HG02885 (cell line): ENCODE measurements around the gene PRKCZ.
A peak's percentile ranks its signal among the peaks of the same experiment; 100 is the strongest.

Experiments used
- ATAC-seq: cut with Tn5 transposase; IDR thresholded peaks from one replicate; pipeline ENCODE4 v1.9.1; 2021; ENCODE audit warnings: mild to moderate bottlenecking; ENCODE audit not compliant: unreplicated experiment, poor library complexity

PRKCZ gene

DNA sequence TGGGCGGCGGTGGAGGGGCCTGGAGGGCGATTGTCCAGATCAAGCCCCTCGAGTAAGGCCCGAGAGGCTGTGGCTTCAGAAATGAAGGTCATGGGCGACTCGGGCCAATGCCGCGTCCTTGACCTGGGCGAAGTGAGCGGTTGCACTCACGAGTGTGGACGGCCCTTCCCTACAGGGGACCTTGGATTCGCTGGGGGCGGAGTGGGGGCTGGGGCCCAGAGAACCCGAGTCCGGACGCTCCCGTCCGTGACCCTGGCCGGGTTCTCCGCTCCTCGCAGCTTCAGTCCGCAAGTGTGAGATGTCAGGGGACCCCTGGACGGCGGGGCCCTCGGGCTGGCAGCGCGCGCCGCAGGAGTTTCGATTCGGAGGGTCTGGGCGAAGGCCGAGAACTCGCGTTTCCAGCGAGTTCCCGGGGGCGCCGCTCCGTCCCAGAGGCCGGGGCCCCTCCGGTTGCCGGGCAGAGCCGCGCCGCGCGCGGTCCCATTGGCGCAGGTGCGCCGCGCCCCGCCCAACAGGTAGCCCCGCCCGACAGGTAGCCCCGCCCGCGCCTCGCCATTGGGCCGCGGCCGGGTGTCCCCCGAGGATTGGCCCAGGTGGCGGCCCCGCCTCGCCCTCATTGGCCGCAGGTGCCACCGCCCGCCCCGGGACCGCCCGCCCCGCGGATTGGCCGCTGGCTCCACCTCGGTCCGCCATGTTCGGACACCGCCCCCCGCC lies at the start of gene PRKCZ:
Gene PRKCZ, plus strand, starts transcription at position 694 of the 714 bp plus-strand sequence. CDS start 220 bp downstream, outside the sequence.
- peak; percentile 52 for ATAC-seq

- no peak for ATAC-seq
Measured at GRCh38 chr1:2000432-2000831, 49.8 kb upstream of the PRKCZ start.

DNA sequence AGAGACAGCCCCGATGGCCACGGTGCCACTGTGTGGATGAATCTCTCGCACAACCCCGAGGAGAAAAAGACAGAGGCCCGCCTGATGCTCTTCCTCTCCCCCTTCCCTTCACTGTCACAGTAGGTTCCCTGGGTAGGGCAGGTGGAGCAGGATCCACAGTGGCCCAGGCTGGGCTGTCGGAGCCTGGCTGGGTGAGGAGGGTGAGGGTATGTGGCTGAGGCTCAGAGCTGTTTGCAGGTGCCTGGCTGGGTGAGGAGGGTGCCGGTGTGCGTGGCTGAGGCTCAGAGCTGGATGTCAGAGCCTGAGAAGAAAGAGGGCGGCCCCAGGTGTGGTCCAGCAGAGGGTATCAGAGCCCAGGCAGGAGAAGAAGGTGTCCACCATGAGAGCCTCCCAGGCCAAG lies 49.4 kb upstream of the PRKCZ start:
- ATAC-seq, result no peak

DNA sequence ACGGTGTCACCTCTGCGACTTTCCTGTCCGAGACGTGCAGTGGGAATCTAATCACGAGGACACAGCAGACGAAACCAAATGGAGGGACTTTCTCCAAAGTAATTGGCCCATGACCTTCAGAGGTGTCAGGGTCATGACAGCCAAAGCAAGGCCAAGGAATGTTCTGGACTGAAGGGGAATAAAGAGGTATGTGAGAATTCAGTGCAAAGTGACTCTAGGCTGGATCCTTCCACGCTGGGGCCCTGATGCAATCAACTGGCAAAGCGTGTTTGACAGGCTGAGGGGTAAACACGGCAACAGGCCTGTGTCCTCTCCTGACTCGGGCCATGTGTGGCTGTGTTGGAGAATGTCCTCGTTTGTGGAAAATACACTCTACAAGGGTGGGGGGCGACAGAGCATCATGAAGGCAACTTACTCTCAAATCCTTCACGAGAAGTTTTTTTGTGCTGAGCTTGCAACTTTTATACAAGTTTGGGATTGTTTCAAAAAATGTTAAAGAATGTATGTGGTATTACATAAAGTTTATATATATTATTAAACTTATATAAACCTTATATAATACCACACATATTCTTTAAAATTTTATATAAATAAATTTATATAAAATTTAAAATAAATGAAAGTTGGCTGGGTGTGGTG lies 48.3 kb upstream of the PRKCZ start:
- no peak for ATAC-seq

DNA sequence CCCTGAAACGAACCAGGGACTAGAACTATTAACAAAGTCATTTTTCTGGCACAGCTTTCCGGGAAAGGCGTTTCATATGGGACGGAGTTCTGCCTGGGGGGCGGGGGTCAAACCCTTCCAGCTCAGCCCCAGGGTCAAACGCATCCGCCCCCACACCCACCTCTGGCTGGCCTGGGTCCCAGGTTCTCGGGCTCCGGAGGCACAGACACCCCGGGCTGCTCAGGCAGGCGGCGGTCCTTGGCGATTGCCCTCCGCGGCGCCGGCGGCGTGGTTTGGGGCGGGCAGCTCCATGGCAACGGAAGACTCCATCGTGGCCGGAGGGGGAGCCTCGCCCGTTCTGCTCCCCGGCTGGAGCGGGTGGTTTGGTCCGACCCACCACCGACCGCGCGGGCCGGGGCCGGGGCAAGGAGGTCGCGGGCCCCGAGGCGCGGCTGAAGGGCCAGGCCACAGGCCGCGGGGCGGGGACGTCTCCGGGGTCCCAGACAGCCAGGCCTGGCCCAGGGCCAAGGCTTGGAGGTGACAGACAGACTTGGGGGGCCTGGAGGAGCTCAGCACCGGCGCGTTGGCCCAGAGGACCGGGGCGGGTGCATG lies 46.6 kb upstream of the PRKCZ start, which contains the start of gene CFAP74:
Gene CFAP74, minus strand, starts transcription at position 246 of the 591 bp plus-strand sequence. CDS start 12,830 bp downstream, outside the sequence.
- ATAC-seq, result no peak

DNA sequence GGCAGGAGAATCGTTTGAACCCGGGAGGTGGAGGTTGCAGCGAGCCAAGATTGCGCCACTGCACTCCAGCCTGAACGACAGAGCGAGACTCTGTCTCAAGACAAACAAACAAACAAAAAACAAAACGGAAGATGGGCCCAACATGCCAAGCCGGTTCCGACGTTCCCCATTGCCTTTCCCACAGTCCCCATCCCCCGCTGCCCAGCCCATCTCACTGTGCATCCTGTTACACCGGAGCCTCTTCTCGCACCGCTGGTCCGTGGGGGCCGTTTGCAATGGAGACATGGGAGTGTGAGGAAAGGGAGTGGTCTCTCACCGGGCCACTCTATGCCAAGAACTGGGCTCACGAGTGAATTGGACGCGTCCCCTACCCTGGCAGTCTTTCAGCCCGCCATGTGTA lies 45.4 kb upstream of the PRKCZ start:
- ATAC-seq, result no peak

- no peak for ATAC-seq
Measured at GRCh38 chr1:2009101-2010053, 40.8 kb upstream of the PRKCZ start.

DNA sequence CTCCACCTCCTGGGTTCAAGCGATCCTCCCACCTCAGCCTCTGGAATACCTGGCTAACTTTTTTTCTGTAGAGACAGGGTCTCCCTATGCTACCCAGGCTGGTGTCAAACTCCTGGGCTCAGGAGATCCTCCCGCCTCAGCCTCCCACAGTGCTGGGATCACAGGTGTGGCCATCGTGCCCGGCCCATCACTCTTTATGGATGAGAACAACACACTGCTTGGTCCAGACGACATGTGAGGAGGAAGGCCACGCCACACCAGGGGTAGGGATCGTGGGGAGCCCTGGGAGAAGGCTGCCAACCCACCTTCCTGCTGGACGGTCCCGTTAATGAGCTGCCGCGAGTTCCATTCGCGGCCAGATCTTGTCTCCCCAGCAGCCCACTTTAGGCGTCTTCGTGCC lies 36.0 kb upstream of the PRKCZ start:
- no peak for ATAC-seq

DNA sequence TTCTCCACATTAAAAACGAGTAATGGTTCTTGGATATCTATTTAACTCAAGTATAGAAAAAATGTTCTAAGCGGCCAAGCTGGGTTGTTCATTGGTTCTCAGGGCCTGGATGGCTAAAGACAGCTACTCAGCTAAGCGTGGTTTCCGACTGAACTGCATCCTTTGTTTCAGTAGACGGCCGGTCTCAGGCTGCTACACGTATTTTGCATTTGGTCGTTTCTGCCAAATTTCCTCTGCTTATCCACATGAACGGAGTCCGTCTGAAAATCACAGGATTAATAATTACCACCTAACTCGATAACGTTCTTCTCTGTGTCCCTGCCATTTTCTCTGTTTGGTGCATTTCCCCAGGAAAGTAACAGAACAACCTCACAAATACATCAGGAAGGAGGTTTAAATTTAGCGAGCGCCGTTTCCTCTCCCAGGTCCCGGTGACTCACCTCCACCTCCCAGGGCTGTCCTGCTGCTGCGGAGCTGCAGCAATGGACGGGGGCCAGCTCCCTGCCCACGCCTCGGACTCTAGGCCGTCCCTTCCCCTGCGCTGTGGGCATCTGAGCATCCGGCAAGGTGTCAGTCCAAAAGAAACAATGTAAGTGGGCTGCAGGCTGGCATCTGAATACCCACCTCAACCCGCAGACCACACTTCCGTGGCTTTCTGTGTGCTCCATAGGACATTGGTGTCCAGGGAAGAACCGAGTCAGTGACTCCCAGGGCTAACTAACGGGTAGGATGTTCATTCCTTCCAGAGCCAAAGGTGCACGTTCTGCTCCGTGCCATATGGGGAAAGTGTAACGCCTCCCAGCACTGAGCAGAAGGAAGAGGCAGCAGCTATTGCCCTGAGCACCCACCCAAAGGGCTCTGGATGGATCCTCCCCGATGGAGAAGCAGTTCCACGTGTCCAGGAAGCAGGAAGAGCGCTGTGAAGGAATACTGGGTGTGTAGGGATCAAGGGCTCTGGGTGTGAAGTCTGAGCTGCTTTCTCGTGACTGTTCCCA lies 35.2 kb upstream of the PRKCZ start:
- no peak for ATAC-seq

DNA sequence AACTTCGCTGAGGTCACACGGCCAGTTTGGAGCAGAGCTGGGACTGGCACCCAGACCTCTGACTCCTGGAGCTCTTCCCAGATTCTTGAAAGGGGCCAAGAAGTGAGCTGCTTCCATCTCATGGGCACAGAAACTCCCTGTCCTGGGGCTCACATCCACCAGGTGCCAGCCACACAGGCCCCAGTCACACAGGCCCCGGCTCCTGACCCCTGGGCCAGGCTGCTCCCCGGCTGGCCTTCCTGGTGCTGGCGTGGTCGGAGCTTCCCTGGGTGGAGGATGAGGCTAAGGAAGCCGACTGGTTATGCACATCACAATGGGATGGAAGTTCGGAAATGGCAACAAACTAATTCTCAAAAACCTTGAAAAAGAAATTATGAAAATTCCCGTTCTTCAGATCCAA lies 34.1 kb upstream of the PRKCZ start:
- no peak for ATAC-seq

- ATAC-seq, result no peak
Measured at GRCh38 chr1:2018217-2019171, 31.7 kb upstream of the PRKCZ start.

- ATAC-seq, result no peak
Measured at GRCh38 chr1:2019172-2019543, 31.1 kb upstream of the PRKCZ start, which contains the start of gene GABRD. GABRD (plus strand) TSS chr1:2019345; CDS start chr1:2019424, 79 bp downstream.

GRCh38 chr1:2019571-2020309 lies 30.5 kb upstream of the PRKCZ start:
- ATAC-seq, result no peak

DNA sequence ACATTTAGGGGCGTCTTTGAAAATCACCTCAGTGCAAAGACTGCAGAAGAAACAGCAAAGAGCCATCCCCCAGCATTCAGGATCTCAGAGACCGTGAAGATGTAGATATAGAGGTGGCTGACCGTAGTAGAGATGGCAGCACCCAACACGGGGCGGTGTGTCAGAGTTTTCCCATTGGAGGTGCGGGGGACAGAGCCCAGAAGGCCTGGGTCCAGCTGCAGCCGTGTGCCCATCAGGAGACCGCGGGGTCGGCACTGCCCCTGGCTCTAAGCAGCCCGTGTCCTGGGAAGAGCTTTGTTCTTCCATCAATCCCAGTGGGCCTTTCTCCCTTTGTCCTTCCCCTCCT lies 29.9 kb upstream of the PRKCZ start:
- ATAC-seq, result no peak

- ATAC-seq, result no peak
Measured at GRCh38 chr1:2021550-2021949, 28.7 kb upstream of the PRKCZ start.

GRCh38 chr1:2022063-2022770 lies 28.0 kb upstream of the PRKCZ start:
- ATAC-seq, result no peak

- ATAC-seq, result no peak
Measured at GRCh38 chr1:2023187-2023586, 27.0 kb upstream of the PRKCZ start.
